HG03457 (cell line): ENCODE results near the gene SYTL2.

ENCODE experiments used
- ATAC-seq: cut with Tn5 transposase; IDR thresholded peaks from one replicate; pipeline ENCODE4 v1.9.1; 2021; ENCODE audit warnings: moderate number of reproducible peaks; ENCODE audit not compliant: unreplicated experiment

The SYTL2 gene

DNA sequence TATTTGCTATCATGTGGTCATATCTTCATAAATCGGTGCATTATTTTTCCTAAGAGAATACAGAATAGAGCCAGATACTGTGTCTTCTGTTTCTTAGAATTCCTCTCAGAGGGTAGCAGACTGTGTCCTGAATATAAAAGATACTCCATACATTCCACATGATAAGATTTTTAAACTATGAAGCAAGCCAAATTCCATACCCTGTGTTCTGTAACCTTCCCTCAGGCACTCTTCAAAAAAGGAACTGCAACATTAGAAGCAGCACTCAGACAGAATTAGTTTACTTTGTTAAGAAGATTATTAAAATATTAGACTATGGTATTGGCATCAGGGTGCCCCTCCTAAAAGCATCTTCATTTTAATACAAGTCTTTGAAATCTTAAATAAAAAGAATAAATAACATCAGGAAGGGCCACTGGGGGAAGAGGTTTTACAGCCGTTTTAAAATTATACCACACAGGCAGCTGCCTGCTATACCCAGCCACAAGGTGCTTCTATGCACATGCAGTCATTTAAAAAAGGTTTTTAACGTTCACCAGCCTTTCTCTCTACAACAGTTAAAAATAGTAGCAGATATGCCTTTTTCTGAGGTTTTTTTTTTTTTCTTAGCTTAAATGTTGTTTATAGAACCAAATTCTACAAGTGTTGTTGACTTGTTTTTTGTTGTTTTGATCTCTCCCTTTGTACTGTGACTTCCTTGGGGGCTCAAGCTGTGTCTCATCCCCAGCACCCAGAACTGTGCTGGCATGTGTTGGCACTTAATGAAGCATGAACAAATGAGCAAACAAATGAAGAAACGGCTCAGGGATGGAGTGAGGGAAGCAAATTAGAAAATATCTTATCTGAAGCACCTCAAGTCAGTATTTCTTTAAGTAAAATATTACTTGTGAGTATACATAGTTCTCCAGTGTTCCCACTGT lies 70.2 kb downstream of the SYTL2 start:
- no peak for ATAC-seq

DNA sequence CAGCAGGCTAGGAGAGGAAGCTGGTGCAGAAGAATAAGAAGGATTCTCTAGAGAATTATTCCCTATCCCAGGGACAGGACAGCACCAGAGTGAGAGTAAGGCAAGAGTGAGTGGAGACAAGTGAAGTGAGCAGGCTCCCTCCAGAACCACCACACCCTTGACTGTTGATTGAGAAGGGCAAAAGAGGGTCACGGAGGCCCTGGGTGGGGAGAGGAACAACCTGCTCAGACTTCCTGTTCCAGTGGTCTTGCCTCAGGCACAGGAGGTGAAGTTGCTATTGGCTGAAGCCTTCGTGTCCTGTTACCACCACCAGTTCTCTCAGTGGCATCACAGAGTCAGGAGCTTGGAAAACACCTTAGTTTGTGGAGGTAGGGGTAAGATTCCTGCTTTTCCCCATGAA lies 73.2 kb downstream of the SYTL2 start:
- no peak for ATAC-seq

DNA sequence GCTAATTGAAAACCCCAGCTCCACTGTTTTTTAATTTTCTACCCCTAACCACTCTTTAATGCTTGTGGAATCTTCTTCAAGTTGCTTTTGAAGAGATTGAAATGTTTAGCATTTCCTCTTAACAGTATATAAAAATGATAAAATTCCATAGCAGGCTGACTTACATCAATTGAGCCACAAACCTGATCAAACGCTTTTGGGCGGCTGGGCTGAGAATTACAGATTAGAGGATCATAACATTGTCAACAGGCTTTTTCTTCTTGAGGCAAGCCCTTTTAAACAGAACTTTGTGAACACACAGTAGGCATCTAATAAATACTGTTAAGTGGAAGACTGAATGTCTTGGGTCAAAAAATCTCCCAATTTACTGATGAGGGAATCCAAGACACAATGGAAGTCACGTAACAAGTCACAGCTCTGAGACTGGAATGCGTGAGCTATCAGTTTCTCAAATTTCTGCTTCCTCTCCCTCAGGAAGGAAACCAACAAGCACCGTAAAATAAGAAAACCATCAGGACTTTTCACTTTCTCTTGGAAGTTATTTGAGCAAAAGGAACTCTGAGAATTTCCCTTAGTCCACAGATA lies 75.0 kb downstream of the SYTL2 start:
- no peak for ATAC-seq

DNA sequence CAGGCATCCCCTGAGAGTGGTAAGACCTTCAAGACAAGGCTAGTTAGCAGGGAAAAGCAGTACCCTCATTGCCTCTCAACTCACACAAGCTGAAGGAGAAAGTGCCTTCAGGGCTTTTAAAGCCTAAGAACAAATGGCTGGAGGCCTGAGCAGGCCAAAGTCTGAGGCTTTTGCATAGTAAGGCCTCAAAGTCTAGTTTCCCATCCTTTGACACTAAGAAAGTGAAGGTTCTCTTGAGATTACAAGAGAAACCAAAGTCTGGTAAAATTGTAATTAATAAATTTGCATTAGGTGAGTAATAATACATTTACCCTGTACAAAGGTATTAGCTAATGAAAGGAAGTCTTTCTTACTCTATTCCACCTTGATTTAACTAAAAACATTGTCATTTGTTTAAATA lies 78.0 kb downstream of the SYTL2 start:
- ATAC-seq, result peak; percentile 69

DNA sequence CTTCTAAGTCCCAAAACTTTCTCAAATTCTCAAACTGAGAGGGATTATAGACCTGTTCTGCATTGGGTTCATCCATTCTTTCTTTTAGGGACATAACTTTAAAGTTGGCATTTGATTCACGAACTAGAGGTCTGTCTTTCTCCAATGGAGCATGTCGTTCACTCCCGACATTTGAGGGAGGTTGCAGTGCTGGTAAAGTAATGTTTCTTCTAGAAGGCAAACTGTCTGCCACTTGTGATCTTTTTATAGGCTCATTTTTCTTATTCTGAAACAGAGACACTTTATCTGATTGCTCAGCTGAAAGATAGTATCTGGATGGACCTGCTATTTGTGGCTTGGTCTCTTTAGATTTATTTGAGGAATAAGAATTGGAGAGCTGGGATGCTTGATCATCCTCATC lies 84.6 kb downstream of the SYTL2 start:
- ATAC-seq, result no peak

DNA sequence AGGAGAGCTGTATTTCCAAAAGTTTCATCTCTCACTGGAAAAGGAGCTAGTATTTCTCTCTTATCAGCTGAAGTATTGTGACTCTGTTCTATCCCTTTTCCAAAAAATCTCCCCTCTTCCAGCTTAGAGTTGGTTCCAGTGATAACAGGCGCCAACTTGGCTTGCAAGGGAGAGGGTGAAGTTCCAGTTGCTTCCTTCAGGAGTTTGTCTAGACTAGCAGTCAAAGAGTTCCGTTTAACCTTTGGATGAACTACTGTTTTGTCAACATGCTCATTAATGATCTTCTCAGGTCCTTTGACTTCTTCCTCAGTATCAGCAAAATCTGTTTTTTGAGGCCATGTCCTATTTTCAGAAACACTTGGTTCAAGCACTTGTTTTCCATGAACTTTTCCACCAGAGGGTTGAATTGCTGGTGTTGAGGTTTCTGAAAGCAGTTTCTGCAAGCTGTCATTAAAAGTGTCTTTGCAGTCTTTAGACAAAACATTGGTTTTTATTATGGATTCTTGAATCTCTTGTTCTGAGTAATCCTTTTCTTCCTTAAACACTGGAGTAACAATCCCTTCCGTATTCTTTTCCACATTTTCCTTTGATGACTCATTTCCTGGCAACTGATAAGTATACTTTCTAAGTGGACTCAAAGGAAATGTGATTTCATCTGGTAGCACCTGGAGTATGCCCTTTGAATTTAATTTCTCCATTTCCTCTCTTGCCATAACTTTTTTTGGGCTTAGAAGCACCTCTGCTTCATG lies 85.3 kb downstream of the SYTL2 start:
- ATAC-seq, result no peak

DNA sequence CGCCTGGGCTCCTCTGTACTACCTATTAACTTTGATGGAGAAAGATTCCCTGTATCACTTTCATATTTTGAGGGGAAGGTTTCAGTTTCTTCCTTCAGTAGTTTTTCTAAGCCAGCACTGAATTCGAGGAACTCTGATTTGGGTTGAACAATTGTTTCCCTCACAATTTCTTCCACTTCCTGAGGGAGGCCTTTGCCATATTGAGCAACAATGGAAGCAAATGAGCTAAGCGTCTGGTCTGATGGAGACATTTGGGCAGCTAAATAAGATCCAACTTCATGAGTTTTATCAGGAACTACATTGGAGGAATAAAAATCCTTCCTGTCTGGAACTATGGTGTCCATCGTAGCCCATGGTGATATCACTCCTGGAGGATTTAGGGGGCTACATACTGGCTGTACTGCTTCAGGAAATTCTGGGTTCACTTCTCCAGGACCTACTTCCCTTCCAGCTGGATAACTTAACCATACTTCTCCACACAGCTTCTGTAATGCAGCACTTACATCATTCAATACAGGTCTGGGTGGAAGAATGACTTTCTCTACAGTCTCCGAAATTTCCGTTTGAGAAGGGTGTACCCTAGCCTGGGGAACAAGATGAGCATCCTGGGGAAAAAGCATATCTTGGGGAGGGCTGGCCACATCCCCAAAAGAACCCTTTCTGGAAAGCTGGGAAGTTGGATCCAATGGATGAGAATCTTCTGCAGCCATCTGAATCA lies 86.0 kb downstream of the SYTL2 start:
- no peak for ATAC-seq

DNA sequence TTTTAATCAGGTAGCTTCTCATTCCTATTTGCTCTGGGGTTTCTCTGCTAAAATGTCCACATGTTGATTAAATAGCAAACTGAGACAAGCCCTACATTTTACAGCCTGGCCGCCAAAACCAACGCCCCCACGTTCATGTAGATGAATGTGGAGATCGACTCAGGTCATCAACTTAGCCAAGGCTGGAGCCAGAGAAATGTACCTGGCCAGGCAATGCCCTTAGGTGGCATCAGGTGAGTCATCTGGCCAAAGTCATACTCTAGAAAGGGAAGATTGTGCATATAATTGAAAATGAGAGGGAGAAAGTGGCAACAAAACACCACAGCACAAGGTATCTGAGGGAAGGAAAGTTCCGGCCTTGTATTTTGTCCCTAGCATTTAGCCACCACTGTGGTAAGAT lies 87.9 kb downstream of the SYTL2 start:
- ATAC-seq, result no peak

DNA sequence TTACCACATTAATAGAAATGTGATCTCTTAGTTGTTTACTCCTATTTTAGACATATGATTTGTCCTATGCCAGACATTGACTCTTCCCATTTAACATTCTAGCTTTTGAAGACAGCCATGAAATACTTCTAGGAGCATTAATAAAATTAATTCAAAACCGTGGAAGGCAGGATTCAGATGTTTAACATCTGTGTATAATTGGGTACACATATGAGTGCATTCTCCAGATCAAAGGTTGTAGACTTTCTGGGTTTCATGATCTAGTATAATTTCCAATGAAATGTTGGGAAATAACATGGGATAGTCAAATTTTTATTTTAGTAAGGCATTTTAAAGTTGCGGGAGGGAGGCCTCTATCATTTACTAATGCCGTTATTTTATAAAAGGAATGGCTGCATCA lies 89.8 kb downstream of the SYTL2 start:
- ATAC-seq, result no peak

DNA sequence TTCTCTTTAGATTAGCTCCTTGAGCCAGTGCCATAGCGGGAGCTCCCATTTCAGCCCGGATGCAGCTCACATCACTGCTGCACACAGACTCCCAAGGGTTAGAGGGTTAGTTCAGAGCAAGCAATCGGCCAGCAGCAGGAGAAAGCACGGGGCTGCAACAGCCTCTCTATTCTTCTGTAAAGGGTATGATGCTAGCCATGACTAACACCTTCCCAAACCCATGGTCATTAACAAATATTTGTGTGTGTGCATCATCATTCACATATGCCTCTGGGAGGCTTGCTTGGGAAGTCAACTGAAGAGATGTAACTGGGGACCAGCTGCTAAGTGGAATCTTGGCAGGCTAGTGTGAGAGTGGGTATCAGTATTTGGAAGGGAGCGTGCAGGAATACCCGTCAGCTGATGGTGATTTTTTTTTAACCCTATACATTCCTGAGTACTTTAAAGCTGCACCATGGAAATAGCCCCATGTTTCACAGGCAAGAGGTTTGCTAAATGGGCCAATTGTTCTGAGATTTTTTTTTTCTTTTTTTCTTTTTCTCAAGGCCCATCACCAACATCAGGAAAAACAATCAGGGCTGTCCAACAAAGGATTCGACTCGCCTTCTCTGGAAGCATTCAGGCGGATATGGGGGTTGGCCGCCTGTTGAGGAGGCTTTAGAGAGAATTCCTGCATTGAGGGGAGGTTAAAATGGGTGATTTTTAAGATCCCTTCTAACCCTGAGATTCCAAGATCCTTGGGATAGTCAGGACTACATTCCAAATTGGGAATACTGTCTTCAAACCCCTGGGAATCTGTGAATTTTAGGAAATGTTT lies 91.7 kb downstream of the SYTL2 start:
- no peak for ATAC-seq

DNA sequence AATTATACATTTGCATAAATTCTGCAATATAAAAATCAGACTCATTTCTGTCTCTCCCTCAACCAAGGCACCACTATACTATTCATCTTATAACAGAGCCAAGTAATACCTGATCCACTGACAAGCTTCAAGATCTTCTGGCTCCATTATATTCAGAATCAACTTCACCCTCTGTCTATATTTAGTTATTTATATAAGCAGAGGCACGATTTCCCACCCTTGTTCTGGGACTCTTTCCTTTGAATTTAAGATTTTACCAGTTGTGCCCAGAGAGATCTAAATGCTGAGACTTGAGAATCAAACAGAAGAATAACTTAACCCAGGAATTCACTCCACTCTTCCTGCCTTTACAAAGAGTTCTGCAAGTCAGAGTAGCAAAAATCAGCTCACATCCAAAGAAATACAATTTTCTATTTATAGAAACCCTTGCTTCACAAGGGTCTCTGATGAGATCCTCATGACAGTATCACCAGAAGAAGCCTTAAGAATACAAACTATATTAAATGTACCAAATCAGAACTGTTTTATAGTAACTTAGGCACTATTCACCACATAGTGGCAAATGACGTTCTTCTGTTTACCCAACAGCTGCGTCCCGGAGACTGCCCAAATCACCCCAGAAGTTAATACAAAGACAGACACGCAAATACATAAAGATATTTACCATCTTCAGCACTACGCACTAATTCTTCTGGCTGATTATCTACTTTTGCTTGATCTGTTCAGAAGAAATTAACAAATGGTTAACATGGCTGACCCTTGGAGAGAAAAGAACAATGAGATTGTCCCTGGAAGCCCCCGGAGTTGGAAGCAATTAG lies 92.6 kb downstream of the SYTL2 start:
- no peak for ATAC-seq

DNA sequence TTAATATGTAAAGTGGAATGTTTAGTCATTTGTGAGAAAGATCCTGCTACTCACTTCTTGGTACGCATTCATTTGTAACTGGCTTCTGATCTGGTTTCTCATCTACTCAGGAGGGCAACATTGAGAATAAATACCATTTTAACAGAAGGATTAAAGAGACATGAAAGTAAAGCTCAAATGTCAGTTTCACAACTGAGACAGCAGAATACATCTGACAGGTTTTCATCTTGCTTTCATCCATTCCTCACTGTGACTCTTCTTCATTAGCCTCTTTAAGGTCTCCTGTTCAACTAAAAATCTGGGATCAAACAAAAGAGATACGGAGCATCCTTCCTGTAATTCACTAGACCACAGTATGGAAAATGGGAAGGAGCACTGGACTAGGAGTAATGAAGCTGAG lies 93.5 kb downstream of the SYTL2 start:
- ATAC-seq, result no peak

DNA sequence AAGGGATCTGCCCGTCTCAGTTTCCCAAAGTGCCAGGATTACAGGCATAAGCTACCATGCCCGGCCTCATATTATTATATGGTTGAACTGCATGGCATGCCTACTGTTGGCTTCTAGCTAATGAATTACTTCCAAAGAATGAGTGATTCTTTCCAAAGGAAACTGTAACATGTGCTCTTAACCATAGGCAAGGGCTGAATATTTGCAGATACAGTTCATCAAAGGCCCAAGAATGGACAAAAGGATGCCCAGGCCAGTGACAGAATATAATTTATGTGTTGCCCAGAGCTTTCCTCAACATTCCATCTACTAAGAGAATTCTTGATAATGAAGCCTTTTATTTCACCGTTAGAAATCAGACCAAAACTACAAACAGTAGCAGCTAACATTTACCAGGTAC lies 98.0 kb downstream of the SYTL2 start:
- ATAC-seq, result no peak

DNA sequence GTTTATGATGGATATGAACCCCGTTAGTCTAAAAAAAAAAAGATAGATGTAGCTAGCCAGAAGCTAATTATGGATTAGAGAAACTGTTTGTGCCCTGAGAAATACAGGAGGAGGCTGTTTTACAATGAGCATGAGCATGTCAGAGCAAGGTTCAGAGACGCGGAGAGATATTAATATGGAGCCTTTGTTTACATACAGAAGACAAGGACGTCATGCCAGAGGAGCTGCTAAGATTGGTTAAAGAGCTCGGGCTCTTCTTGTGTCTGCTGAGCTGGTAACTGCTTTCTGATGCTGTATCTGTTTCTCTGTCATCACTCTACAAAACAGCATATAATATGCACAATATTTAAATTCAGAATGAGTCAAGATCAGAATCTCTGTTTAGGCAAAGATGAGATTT lies 100.0 kb downstream of the SYTL2 start:
- no peak for ATAC-seq

DNA sequence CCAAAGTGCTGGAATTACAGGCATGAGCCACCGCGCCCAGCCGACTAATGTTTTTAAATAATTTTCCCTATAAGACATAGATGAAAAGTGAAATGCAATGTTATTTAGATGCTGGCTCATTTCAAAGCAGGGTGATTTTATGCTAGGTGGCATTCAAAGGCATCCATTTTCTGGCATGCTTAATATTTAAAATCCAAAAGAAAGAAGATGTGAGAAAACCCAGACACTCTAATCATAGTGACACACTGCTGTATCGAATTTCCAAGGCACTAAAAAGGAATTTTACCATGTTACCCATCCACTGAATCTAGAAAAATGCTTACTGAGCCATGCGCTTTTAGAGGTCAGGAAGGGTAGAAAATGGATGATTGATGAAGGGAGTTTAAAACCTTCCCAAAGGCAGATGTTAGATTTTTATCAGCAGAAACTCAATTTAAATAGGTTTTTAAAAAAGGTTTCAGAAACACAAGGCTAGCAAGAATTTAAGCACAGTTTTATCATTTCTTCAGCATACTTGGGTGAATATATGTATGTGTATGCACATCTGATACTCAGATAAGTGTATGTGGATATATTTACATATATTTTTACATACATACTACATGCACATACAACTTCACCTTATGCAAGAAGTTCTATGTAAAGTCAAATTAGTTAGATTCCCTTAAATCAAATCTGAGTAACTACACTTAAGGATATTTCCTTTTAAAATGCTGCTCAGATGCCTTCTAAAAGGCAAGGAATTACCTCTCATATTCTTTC lies 100.8 kb downstream of the SYTL2 start:
- no peak for ATAC-seq

DNA sequence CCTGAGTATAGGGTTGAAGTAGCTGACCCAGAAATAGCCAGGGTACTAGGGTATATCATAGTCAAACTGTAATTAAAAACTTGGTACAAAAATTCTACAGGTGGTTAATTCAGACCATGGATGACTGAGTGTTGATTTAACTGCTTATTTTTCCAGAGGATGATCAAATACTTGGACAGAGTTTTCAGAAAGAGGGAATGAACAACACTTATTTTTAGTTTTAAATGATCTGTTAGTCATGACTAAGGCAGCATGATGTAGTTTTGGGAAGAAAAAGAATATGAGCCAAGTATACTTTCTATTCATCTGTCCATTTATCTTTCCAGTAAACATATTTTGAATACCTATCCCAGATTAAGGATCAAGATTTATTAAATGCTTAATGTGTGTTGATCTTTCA lies 105.1 kb downstream of the SYTL2 start:
- no peak for ATAC-seq

DNA sequence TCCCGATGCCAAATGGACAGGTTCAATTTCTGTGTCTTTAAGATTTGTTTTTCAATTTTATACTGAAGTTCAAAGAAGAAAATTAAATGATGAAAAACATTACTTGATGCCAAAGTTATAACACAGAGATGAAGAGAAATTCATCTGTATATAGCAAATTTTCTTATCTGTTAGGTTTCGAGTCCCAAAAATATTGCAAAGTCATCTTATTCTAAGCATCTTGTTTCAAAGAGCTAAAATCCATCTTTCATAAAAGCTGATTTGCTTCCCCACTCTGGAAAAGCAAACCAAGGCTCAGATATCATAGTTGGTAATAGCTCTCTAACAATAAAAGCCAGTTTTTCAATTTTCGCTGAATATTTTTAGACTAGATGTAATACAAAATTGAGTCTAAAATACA lies 106.0 kb downstream of the SYTL2 start:
- no peak for ATAC-seq

DNA sequence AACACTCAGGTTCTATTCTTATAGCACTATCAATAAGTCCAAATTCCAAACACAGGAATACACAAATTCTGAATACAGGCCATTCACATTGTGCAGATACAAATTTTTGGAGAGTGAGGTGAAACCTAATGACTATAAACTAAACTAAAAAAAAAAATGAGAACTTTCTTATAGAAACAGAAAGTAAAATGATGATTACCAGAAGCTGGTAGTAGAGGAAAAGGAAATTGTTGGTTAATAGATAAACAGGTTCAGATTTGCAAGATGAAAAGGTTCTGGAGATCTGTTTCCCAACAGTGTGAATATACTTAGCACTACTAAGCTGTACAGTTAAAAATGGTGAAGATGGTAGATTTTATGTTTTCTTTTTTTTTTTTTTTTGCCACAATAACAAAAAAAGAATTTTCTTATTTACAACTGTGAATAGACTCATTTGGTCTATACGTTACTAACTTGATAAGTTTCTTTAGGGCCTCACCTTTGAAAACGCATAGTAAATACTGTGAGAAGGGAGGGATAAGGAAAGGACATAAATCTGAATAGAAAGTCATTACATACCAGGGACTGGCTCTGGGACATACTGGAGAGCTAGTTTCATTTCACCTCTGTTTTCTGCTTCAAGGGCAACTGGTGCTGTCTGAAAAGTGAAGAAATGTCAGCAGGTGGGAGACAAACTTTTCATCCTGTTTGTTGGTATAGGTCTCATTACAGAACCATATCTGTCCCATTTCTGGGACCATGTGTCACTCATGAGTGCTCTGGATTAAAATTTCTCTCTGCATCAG lies 110.8 kb downstream of the SYTL2 start:
- peak; percentile 83 for ATAC-seq
